Putamen (tissue), 1 donor: ENCODE results near the gene PLEKHM1.
A peak's percentile ranks its signal among the peaks of the same experiment; 100 is the strongest.
"Not testable (repeated sequence)": the region's sequence is repeated elsewhere in the genome, so short reads cannot be mapped to it uniquely, and the experiment has no call there.

Source experiments
- DNase-seq: peaks from one replicate; pipeline ENCODE4 v3.0.0-alpha.2; 2016; ENCODE audit warnings: low spot score

The PLEKHM1 gene

GRCh38 chr17:45441526-45442310 lies 48.8 kb downstream of the PLEKHM1 start:
- DNase-seq = no peak

- not testable (repeated sequence) for DNase-seq
These were observed 49.5 kb downstream of the PLEKHM1 start for GRCh38 chr17:45440839-45441515.

DNA sequence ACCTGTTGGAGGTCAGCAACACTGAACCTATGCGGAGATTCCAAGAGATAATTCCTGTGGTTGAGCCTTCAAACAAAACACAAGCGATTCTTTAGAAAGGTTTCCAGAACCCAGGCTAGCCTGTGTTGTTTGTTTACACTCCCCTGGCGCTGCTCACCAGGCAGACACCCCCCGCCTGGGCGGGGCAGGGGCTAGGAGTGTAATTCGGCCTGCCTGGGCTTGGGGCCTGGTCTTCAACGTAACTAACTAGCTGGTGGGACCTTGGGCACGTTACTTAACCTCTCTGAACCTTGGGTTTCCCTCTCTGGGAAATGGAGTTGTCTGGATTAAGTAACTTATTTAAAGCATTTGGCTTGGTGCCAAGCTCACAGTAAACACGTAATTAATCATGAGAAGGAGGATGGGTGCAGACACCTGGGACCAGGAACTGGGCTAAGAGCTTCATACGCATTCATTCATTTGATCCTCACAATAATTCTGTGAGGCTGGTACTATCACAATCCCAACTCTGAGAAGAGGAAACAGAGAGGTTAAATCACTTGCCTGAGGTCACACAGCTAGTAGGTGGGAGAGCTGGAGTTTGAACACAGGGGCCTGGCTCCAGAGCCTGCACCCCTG lies 50.3 kb downstream of the PLEKHM1 start:
- DNase-seq = no peak

DNA sequence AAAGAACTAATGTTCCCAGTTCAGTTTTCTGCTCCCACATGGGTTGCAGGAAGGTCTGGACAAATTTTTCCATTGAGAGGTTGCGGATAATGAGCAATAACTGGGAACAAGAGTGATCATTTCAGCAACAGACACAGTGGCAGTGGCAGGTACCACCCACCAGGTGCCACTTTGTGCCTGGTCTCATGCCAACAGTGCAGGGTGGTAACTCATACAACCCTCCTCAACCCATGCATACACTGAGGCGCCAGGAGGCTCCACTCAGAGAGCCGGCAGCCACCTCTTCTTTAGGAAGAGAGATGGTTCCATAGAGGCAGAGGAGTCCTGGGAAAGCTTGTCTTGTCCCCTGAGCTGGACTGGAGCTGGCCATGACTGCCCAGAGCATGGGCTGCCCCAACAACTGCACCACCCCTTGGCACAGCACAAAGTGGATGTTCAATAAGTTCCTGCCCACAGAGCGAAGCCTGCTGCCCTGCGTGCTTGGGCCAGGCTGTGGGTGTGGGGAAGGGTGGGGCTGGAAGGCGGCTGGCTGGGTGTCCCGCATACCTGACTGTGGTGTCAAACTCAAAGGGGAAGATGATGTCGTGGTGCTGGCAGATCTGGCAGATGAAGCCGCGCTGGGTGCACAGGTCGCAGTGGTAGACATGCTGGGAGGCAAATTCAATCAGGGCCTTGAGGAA lies 51.5 kb downstream of the PLEKHM1 start:
- no peak for DNase-seq

DNA sequence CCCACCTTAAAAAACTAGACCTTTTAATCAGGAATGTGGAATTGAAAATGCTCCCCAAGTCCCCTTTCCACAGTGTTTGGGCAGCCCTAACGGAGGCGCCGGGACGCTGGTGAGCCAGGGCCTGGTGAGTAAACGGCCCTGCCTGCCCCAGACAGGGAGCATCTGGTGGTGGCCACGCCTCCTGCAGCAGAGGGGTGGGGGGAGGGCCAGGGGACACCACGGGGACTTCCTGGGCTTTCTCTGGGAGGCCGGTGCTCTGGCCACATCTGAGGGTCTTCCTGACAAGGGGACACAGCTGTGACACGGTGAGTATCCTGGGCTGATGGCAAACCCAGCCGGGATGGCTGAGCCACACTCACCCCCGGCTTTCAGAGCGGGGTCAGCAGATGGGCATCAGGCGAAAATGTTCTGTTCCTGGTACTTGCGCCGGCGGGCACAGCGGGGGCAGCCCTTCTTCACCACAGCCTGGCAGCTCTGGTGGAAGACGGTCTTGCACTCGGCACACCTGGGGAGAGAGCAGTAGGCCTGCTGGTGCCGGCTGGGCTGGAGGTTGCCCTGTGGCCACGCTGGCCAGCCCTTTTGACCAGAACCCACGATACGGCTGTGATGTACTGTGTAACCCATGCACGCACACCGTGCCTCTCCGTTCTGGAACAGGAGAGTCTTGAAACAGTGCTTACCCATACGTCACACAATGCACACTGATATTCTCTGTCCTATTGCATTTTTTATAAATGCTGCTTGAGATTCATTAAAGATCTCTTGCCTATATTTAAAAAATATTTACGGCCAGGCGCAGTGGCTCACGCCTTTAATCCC lies 52.8 kb downstream of the PLEKHM1 start:
- no peak for DNase-seq

- no peak for DNase-seq
These were observed 53.7 kb downstream of the PLEKHM1 start for GRCh38 chr17:45436625-45437464.

DNA sequence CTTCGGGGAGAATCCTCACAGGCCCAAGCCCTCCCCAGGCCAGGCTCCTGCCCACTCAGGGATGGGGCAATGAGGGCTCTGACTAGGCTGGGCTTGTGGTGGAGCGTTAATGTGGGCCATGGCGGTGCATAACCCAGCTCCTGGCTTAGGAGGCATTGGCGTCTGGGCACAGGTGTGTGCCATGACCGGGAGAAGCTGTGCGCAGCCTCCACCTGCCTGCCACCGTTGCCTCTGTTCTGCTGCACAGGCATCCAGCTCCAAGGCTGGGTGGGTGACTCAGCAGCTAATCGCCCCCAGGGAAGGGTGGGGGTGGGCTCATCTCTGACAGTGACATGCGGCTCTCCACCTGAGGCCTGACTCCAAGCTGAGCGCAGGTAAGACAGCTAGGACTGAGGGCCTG lies 54.4 kb downstream of the PLEKHM1 start:
- DNase-seq = peak; percentile 86

- no peak for DNase-seq
These were observed 55.0 kb downstream of the PLEKHM1 start for GRCh38 chr17:45435481-45435880.

DNA sequence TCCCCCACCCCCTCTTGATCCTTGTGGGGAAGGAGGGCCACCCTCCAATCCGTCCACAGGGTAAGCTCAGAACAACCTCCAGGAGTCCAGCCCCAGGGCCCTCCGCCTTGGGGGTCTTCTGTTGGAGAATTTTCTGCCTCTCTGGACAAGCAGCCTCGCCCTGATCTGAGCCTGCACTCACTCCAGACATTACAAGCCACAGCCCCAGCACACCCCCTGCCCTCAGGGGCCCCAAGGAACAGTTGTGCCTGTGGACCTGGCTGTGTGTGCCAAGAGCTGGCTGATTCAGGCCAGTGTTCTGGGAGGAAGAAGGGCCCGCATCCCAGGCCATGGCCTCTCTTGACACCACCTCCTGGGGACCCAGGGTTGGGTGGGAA lies 57.4 kb downstream of the PLEKHM1 start:
- DNase-seq = no peak

DNA sequence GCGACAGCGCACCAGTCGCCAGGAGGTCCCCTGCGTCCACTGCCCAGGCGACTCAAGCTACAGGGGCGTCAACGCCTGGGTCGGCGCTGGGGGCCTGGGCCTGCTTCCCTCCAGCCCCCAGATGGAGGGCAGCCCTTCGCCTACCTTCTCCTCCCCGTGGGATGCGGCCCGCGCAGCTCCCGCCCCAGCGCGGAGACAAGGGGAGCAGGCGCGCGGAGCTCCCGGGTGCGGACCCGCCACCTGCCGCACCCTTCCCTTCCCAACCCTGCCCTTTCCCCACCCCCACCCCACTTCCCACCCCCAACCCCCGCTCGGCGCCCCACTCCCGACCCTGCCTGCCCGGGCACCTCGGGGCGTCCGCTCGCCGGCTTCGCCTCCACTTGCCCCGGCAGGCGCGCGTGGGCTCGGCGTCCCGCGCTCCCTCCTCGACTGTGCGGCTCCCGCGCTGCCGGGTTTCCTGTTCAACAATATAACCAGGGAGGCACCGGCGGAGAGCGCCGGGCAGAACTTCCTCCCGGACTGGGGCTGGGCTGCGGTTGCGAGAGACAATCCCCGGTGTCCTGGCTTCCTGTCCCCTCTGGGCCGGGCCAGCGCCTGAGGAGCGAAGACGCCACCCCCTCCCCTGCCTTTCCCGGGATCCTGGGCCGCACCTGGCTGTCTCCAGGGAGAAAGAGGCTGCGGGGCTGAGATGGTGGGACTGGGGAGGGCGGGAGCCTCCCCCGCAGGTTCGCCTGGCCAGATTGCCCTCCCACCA lies 57.9 kb downstream of the PLEKHM1 start, which contains the start of gene ARHGAP27:
Gene ARHGAP27, minus strand, starts transcription at position 466 of the 754 bp plus-strand sequence. CDS start 2,591 bp downstream, outside the sequence.
- no peak for DNase-seq

DNA sequence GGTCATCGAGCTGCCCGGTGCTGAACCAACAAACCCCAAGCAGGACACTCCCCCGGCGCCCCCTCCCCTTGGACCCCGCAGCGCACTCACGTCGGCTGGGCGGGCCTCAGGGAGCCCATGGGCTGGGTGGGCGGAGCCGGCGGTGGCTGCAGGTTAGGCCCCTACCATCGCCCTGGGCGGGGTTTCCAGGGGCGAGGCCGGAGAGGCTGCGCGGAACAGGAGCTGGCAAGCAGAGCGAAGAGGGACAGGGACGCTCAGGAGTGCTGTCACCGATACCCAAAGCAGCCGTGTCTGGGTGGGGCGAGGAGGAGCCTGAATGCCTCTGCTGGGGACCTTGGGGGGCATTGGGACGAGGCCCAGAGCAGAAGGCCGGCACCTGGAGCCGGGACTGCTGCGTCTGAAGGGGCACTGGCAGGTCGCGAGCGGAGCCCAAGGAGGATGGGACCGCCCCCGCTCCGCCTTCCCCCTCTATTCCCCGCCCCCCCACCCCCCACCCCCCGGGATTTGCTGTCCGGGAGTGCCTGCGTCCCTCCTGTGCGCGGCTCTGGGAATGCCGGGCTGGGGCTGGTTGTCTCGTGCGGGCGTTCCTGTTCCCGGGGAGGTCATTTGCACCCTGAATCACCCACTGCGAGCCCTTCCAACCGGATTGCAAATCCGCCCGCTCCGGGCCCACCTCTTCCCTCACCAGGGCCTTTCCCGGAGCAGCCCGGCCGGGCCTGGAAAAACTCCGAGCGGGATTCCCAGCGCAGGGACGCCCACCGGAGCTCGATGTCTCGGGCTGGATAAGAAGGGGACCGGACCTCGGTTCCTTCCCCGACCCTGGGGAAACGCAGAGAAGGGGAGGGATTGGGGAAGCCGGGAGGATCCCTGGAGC lies 58.8 kb downstream of the PLEKHM1 start:
- no peak for DNase-seq

DNA sequence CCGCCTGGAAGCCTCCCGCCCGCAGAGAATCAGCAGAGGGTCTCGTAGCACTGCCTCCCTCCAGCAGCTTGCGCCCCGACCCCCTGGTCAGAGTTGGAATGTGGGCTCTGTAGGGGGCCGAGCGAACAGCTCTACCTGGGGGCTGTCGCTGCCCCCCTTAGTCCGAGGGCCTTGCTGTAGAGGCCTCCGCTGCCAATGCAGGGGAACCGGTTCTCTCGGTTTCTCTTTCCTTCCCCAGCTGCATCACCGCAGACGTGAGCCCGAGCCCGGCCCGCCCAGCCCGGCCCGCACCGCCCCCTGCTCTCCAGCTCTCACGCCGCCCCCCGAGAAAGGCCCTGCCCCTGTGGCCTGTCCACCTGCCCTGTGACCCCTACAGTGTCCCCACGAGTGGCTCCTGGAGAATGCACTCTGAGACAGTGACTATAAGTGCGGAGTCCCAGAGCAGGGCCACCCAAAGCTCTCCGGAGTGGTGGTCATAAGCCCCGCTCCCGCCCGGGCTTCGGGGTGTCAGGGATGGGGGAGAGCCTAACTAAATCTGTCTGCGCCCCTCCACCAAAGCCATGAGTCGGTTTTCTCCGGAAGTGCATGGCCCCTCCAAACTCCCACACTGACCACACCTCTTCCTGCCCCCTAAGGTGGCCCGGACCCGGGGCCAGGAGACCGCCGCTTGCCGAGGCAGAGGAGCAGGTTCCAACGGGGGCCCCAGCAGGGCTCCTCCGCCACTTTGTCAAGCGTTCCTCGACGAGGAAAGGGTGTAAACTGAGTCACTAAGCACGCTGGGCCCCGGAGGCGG lies 59.6 kb downstream of the PLEKHM1 start:
- DNase-seq = no peak

DNA sequence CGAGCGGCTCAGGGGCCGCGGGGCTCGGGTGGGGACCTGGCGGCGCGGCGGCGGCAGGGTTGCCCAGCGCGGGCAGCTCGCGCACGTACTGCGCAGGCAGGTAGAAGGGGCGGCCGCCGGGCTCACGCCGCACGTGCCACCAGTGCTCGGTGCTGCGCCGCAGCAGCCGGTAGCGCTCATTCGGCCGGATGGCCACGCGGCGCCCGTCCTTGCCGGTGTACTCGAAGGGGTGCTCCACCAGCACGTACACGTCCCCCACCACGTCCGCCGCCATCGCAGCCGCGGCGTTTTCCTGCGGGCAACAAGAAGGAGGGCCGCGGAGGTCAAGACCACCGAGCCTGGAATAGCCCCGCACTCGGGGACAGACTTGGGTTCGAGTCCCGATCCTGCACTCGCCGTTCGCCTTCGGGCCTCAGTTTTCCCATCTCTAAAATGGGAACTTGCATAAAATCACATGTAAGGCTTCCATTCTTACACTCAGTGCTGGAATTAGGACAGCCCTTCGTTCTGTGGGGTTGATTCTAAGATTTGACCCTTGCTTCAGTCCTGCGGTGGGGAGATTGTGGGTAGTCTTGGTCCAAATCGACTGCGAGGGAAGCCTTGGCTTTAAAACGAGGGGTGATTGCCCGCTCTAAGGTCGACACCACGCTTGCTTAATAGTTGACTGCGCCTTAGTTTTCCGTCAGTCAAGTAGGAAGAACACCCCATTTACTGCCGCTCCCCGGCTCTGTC lies 60.3 kb downstream of the PLEKHM1 start:
- no peak for DNase-seq

DNA sequence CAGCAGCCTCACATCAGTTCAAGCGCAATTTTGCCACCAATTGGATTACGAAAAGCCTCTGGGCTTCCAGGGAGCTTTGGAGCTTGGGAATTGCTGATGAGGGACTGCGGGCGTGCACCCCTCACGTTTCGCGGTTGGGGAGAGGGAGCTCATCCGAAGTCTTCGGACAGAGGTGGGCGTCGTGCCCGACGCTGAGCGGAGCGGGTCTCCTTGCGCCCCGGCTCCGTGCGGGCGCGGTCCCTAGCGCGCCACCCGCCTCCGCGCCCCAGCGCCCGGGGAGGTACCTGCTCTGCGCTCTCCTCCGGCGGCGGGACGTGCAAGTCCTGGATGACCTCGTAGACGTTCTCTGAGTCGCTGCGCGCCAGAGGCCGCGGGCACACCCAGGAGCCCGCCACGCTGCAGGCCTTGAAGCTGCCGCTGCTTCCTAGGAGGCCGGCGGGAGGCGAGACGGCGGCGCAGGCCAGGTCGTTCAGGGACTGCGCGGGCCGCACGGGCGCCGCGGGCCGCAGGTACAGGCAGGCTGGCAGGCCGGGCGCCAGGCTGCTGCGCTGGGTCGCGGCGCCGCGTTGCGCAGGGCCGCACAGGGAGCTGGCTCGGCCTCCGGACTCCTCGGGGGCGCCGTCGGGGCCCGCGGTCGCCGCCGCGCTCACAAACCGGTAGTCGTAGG lies 61.0 kb downstream of the PLEKHM1 start:
- no peak for DNase-seq

DNA sequence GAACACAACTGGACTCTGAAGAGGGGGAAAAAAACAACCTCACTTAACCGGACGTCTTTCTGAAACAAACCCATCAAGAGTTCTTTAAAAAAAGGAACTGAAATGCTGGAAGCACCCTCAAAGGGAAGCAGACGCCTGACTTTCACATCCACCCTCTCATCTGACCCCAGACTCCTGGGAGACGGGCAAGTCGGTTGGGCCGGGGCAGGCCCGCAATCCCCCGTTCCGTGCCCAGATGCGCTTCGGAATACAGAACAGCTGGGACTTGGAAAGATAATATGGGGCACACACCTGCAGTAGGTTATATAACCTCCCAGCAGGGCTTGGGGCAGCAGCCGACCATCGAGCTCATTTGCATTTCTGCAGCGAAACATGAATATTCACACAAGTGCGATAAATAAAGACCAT lies 61.6 kb downstream of the PLEKHM1 start:
- no peak for DNase-seq

- DNase-seq = no peak
These were observed 62.4 kb downstream of the PLEKHM1 start for GRCh38 chr17:45428050-45428617.
